GM12801 (cell line): ENCODE data around the gene HES1.

Source experiments
- CTCF ChIP-seq: IDR thresholded peaks from one replicate; pipeline ENCODE4 v1.5.1; 2011; ENCODE audit warnings: control low read depth; ENCODE audit not compliant: insufficient read length; ENCODE audit errors: extremely low read depth

HES1 gene

DNA sequence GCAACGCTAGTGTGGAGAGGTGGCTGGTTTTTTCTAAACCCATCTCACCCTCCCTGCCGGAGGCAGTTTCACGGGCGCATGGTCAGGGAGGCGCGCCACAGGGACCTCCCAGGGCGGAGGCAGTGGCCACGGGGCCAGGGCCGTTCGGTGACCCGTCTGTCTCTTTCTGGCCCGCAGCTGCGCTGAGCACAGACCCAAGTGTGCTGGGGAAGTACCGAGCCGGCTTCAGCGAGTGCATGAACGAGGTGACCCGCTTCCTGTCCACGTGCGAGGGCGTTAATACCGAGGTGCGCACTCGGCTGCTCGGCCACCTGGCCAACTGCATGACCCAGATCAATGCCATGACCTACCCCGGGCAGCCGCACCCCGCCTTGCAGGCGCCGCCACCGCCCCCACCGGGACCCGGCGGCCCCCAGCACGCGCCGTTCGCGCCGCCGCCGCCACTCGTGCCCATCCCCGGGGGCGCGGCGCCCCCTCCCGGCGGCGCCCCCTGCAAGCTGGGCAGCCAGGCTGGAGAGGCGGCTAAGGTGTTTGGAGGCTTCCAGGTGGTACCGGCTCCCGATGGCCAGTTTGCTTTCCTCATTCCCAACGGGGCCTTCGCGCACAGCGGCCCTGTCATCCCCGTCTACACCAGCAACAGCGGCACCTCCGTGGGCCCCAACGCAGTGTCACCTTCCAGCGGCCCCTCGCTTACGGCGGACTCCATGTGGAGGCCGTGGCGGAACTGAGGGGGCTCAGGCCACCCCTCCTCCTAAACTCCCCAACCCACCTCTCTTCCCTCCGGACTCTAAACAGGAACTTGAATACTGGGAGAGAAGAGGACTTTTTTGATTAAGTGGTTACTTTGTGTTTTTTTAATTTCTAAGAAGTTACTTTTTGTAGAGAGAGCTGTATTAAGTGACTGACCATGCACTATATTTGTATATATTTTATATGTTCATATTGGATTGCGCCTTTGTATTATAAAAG, 1.8 kb downstream of the HES1 start:
- TF ChIP-seq CTCF: no peak

- TF ChIP-seq CTCF: no peak
These were observed 2.8 kb downstream of the HES1 start for GRCh38 chr3:194138732-194139070.

DNA sequence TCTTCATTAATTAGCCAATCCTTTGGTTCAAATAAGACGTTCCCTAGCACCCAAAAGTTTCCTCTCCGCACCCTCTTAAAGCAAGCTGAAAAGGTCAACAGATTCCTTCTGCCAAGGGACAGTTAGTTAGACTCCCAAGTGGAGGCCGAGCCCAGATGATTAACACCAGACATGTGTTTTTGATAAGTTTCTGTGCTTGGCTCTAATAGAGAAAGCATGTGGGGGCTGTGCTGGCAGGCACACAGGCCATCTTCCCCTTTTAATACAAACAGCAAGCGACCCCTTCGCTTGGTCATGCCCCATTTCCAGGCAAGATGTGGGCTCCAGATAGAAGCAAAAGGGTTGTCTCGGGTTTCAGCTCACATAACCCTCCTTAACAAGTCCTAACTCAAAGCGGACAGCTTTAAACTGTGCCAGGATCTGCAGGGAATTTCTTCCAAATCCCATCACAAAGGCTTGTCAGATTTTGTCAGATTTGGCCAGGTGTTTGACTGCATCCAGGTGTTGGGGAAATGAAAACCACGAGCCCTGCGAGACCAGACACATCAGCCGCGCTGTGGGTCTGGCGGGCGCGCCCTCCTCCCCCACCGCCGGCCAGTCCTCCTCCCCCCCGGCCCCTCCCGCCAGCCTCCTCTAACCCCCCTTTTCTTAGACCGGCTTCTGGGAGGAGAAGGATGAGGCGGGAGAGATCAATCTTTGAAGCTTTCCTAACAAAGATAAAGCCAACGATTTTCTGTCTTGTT, 3.3 kb downstream of the HES1 start:
- no peak for TF ChIP-seq CTCF

GRCh38 chr3:194139814-194140391, 4.0 kb downstream of the HES1 start:
- TF ChIP-seq CTCF: no peak

DNA sequence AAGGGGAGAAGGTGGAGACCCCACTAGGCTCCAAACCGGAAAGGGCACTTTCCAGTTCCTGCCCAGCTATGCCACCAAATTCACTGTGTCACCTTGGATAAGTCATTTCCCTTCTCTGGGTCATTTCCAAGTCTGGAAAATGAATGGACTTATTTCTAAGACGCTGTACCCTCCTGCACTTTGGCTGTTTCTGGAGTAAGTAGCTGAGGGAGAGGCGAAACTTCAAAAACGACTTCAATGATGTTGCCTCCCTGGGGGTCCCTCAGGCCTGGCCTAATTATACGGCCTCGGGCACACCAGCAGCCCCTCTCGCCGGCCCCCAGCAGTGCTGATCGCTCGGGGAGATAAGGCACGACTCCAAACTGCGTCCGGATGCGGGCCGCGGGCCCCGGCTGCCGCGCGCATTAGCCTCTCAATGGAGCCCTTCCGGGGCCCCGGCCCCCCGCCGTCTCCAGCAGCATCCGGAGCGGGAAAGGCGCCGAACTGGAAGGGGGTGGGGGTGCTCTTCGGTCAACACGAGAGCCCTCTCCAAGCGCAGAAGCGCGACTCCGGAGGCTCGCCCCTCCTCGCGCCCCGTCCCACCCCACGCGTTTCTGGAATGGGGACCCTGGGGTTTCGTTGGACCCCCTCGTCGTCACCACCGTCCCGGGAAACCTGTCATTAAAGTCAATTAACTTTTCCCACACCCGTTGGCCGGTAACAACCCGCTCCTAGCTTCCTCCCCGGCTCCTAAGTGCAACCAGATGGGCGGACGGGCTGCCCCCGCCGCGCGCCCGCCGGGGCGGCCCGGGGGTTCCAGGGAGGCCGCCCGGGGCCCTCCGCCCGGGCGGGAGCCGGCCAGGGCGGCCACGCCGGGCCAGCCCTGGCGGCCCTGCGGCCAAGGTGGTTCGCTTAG, 4.8 kb downstream of the HES1 start:
- TF ChIP-seq CTCF: no peak

DNA sequence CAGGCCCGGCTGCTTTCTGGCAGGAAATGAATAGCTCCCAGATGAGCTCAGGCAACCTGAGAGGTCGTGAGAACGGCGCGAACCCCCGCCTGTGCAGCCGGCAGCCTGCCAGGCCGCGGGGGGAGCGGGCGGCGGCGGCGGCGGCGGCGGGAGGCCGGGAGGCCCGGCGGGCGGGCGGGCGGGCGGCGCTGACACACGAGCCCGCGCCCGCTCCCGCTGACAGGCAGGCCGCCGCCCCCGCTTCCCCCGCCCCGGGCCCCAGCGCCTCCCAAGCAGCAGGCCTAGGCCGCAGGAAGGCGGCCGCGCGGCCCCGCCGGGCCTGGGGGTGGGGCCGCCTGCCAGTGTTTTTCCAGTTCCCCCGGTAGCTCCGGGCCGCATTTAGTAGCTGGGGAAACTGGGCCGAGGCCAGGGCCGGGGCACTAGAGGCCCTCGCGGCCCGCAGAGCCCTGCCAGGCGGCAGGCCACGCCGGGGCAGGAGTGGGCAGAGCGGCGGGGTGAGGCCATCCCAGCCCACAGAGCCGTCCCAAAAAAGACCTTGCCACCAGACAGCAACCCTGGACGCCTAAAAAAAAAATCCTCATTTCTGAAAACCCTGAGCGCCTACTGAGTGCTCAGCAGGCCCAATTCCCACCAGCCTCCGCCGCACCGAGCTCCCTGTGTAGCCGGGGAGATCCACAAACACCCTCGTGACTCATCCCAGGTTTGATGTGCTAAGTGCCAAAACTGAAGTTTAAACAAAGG, 5.6 kb downstream of the HES1 start:
- TF ChIP-seq CTCF: no peak
